Breast epithelium (tissue), 3 donors: Measurements from ENCODE around the gene ACSS1.

Experiments
- POLR2A ChIP-seq: fragments of 450-650 bp; IDR thresholded peaks from one replicate; pipeline ENCODE4 v1.6.1; 2016; ENCODE audit warnings: antibody characterized with exemption, mild to moderate bottlenecking, moderate library complexity
- POLR2AphosphoS5 ChIP-seq, 3 donors: sonication (generic); formaldehyde crosslinking; IDR thresholded peaks; one replicate each; pipeline ENCODE4 v1.6.1; 2017; ENCODE audit warnings: antibody characterized with exemption in 3 of 3
- TF ChIP-seq, protein P1 (sequence below), 3 donors: fragments of 450-650 bp; IDR thresholded peaks; one replicate each; pipeline ENCODE4 v1.5.1; 2016 to 2017; ENCODE audit warnings: antibody characterized with exemption in 3 of 3, mild to moderate bottlenecking in 3 of 3, moderate library complexity in 3 of 3

- TF ChIP-seq, protein P1, sequence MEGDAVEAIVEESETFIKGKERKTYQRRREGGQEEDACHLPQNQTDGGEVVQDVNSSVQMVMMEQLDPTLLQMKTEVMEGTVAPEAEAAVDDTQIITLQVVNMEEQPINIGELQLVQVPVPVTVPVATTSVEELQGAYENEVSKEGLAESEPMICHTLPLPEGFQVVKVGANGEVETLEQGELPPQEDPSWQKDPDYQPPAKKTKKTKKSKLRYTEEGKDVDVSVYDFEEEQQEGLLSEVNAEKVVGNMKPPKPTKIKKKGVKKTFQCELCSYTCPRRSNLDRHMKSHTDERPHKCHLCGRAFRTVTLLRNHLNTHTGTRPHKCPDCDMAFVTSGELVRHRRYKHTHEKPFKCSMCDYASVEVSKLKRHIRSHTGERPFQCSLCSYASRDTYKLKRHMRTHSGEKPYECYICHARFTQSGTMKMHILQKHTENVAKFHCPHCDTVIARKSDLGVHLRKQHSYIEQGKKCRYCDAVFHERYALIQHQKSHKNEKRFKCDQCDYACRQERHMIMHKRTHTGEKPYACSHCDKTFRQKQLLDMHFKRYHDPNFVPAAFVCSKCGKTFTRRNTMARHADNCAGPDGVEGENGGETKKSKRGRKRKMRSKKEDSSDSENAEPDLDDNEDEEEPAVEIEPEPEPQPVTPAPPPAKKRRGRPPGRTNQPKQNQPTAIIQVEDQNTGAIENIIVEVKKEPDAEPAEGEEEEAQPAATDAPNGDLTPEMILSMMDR (IDR thresholded peaks at IDR 0.05) = no peak
- no peak for TF ChIP-seq POLR2A
- no peak for TF ChIP-seq POLR2AphosphoS5 (IDR thresholded peaks at IDR 0.05)
Observed at GRCh38 chr20:25030007-25030648, 27.8 kb downstream of the ACSS1 start.
